Measurements from ENCODE around the gene ZIM2.

GRCh38 chr19:56836059-56836458 is 4.5 kb downstream of the ZIM2 start:
- TF ChIP-seq CTCF (IDR thresholded peaks at IDR 0.05; ENCODE audit: low read depth, low read length) (no peak), EZH2phosphoT487 (IDR thresholded peaks at IDR 0.05; ENCODE audit: low read depth) (no peak)
